Measurements from ENCODE around the gene ANXA10. TPM values are rescaled to one million over a fixed set of nuclear protein-coding genes. Genes with fewer than 3 reads are reported as not detected.

ANXA10 gene
- total RNA-seq, result not detected

GRCh38 chr4:168092176-168092712 is at the start of gene ANXA10:
Gene ANXA10, plus strand, starts transcription at chr4:168092537. Its CDS starts 164 bp downstream, at chr4:168092701.
- H3K9me3 ChIP-seq (ENCODE audit: low read depth, low read length), result peaks cover 7% of the 10 kb centered on the region
- H3K27me3 ChIP-seq (ENCODE audit: insufficient read depth, low read length), result no peaks in the 10 kb centered on the region
- no peak within 1 kb of the TSS for H3K4me3 ChIP-seq (ENCODE audit: low read length)
- H3K4me1 ChIP-seq (ENCODE audit: insufficient read depth, low read length), result no peaks in the 10 kb centered on the region

DNA sequence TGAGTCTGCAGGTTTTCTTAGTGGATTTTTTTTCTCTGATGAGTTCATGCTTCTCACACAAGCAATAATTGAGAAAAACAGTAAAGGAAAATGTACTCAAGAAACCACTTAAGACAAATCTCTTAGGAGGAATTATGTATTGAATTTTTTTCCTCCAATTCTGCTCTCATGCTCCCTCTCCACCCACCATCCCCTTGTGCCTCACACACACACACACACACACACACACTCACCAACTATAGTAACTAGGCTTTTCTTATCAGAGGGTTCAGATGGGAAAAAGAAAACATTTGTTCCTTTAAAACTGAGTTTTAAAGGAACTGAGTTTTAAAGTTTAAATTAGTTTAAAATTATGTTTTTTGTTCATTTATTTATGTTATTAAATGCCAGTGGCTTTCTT is 47.0 kb upstream of the ANXA10 start:
- no peak overlapping the region for H3K4me3 ChIP-seq (ENCODE audit: low read length)
- no peaks in the 10 kb centered on the region for H3K4me1 ChIP-seq (ENCODE audit: insufficient read depth, low read length)
- no peaks in the 10 kb centered on the region for H3K27me3 ChIP-seq (ENCODE audit: insufficient read depth, low read length)
- no peaks in the 10 kb centered on the region for H3K9me3 ChIP-seq (ENCODE audit: low read depth, low read length)

GRCh38 chr4:168050002-168050401 is 42.3 kb upstream of the ANXA10 start:
- H3K9me3 ChIP-seq (ENCODE audit: low read depth, low read length), result peaks cover 4% of the 10 kb centered on the region
- no peak overlapping the region for H3K4me3 ChIP-seq (ENCODE audit: low read length)
- no peaks in the 10 kb centered on the region for H3K27me3 ChIP-seq (ENCODE audit: insufficient read depth, low read length)
- H3K4me1 ChIP-seq (ENCODE audit: insufficient read depth, low read length), result no peaks in the 10 kb centered on the region

DNA sequence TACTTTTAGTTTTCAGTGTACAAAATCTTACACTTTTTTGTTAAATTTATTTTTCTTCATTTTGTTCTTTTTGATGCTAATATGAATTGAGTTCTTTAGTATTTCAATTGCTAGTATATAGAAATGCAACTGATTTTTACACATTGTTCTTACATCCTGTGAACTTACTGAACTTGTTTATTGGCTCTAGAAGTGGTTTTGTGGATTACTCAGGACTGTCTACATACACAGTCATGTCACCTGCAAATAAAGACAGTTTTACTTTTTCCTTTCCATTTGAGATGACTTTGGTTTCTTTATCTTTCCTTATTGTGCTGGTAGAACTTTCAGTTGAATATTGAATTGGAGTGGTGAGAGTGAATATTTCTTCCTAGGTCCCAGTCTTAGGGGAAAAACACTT is 40.8 kb upstream of the ANXA10 start:
- no peaks in the 10 kb centered on the region for H3K4me1 ChIP-seq (ENCODE audit: insufficient read depth, low read length)
- peaks cover 4% of the 10 kb centered on the region for H3K9me3 ChIP-seq (ENCODE audit: low read depth, low read length)

DNA sequence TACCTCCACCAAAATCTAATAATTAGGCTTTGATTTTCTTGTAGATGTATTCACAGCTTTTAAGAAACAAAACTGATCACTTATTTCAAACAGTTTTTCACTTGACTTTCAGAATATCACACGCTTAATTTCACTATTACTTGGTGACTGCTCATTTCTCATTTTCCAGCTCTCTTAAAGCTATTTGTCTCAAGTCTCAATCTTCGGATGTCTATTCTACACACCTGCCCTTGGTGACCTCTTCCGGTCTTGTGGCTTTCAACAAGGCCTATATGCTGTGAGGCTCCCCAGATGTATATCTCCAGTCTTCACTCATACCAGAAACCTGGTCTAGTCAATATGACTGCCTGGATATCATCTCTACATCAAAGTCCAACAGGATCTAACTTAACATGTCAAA is 34.9 kb upstream of the ANXA10 start:
- Histone ChIP-seq H3K4me1 (ENCODE audit: insufficient read depth, low read length) (no peaks in the 10 kb centered on the region), H3K9me3 (ENCODE audit: low read depth, low read length) (no peaks in the 10 kb centered on the region), H3K27me3 (ENCODE audit: insufficient read depth, low read length) (no peaks in the 10 kb centered on the region), H3K4me3 (ENCODE audit: low read length) (no peak overlapping the region)

More for the DNA sequence above, 40.8 kb upstream of the ANXA10 start:
- H3K4me3 ChIP-seq (ENCODE audit: low read length), result no peak overlapping the region
- H3K27me3 ChIP-seq (ENCODE audit: insufficient read depth, low read length), result no peaks in the 10 kb centered on the region

- H3K9me3 ChIP-seq (ENCODE audit: low read depth, low read length), result no peaks in the 10 kb centered on the region
These were observed 33.1 kb upstream of the ANXA10 start for GRCh38 chr4:168059251-168059650.

GRCh38 chr4:168063031-168063430 is 29.3 kb upstream of the ANXA10 start:
- H3K9me3 ChIP-seq (ENCODE audit: low read depth, low read length), result no peaks in the 10 kb centered on the region
- H3K4me1 ChIP-seq (ENCODE audit: insufficient read depth, low read length), result no peaks in the 10 kb centered on the region
- H3K4me3 ChIP-seq (ENCODE audit: low read length), result no peak overlapping the region
- no peaks in the 10 kb centered on the region for H3K27me3 ChIP-seq (ENCODE audit: insufficient read depth, low read length)

More at GRCh38 chr4:168059251-168059650, 33.1 kb upstream of the ANXA10 start:
- H3K27me3 ChIP-seq (ENCODE audit: insufficient read depth, low read length), result no peaks in the 10 kb centered on the region
- no peaks in the 10 kb centered on the region for H3K4me1 ChIP-seq (ENCODE audit: insufficient read depth, low read length)
- no peak overlapping the region for H3K4me3 ChIP-seq (ENCODE audit: low read length)

- H3K9me3 ChIP-seq (ENCODE audit: low read depth, low read length), result no peaks in the 10 kb centered on the region
- no peak overlapping the region for H3K4me3 ChIP-seq (ENCODE audit: low read length)
- no peaks in the 10 kb centered on the region for H3K27me3 ChIP-seq (ENCODE audit: insufficient read depth, low read length)
- H3K4me1 ChIP-seq (ENCODE audit: insufficient read depth, low read length), result no peaks in the 10 kb centered on the region
These were observed 21.4 kb upstream of the ANXA10 start for GRCh38 chr4:168070903-168071302.

DNA sequence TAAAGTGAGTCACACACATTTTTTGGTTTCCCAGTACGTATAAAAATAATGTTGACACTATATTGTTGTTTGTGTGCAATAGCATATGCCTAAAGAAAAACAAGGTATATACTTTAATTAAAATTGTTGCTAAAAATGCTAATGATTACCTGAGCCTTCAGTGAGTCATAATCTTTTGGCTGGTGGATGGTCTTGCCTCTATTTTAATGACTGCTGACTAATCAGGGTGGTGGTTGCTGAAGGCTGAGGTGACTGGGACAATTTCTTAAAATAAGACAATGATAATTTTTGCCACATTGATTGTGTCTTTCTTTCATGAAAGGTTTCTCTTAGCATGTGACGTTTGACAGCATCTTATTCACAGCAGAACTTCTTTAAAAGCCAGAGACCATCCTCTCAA is 21.0 kb upstream of the ANXA10 start:
- no peaks in the 10 kb centered on the region for H3K9me3 ChIP-seq (ENCODE audit: low read depth, low read length)
- H3K4me3 ChIP-seq (ENCODE audit: low read length), result no peak overlapping the region
- H3K27me3 ChIP-seq (ENCODE audit: insufficient read depth, low read length), result no peaks in the 10 kb centered on the region

GRCh38 chr4:168074861-168075260 is 17.5 kb upstream of the ANXA10 start:
- Histone ChIP-seq H3K4me3 (ENCODE audit: low read length) (no peak overlapping the region), H3K9me3 (ENCODE audit: low read depth, low read length) (no peaks in the 10 kb centered on the region), H3K4me1 (ENCODE audit: insufficient read depth, low read length) (no peaks in the 10 kb centered on the region), H3K27me3 (ENCODE audit: insufficient read depth, low read length) (no peaks in the 10 kb centered on the region)

More for the DNA sequence above, 21.0 kb upstream of the ANXA10 start:
- no peaks in the 10 kb centered on the region for H3K4me1 ChIP-seq (ENCODE audit: insufficient read depth, low read length)

DNA sequence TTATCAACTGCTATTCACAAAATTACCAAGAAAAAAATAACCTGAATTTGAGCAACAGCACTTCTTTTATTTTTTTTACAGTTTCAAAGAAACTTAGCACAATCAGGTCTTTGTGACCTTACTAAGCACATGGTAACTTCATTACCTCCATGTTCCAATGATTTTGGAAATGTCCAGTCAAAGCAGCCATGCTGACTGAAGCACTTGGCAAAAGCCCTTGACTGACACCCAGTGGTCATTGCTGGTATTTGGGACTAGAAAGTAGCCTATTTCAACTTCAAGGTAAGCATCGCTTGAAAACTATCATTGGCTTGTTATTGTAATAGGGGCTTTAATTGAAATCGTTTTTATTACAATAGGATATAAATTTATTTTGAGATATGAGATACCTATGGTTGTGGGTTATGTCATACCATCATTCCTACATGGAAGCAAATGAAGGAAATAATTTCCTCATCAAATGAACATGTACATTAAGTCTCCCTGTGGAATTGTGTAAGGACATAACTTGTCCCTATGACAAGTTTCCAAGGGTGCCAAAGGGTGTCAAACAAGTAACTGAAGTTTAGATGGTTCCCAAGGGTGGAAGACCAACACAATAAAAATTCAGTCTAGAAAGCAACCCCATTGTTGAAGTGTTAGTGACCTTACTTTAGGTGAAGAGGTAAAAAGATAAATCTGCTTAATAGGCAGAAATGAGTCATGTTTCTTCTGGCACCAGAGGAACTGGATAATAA is 15.2 kb upstream of the ANXA10 start:
- no peaks in the 10 kb centered on the region for H3K4me1 ChIP-seq (ENCODE audit: insufficient read depth, low read length)
- H3K27me3 ChIP-seq (ENCODE audit: insufficient read depth, low read length), result no peaks in the 10 kb centered on the region
- H3K4me3 ChIP-seq (ENCODE audit: low read length), result no peak overlapping the region
- no peaks in the 10 kb centered on the region for H3K9me3 ChIP-seq (ENCODE audit: low read depth, low read length)

- no peaks in the 10 kb centered on the region for H3K9me3 ChIP-seq (ENCODE audit: low read depth, low read length)
- H3K4me1 ChIP-seq (ENCODE audit: insufficient read depth, low read length), result no peaks in the 10 kb centered on the region
- no peaks in the 10 kb centered on the region for H3K27me3 ChIP-seq (ENCODE audit: insufficient read depth, low read length)
- H3K4me3 ChIP-seq (ENCODE audit: low read length), result no peak overlapping the region
These were observed 14.6 kb upstream of the ANXA10 start for GRCh38 chr4:168077726-168078239.

GRCh38 chr4:168082379-168082778 is 10.0 kb upstream of the ANXA10 start:
- H3K4me3 ChIP-seq (ENCODE audit: low read length), result no peak overlapping the region
- peaks cover 4% of the 10 kb centered on the region for H3K9me3 ChIP-seq (ENCODE audit: low read depth, low read length)
- no peaks in the 10 kb centered on the region for H3K27me3 ChIP-seq (ENCODE audit: insufficient read depth, low read length)
- H3K4me1 ChIP-seq (ENCODE audit: insufficient read depth, low read length), result no peaks in the 10 kb centered on the region

- Histone ChIP-seq H3K9me3 (ENCODE audit: low read depth, low read length) (no peaks in the 10 kb centered on the region), H3K27me3 (ENCODE audit: insufficient read depth, low read length) (no peaks in the 10 kb centered on the region), H3K4me3 (ENCODE audit: low read length) (no peak overlapping the region), H3K4me1 (ENCODE audit: insufficient read depth, low read length) (no peaks in the 10 kb centered on the region)
These were observed 3.6 kb downstream of the ANXA10 start for GRCh38 chr4:168095776-168096406.

GRCh38 chr4:168096407-168096784 is 4.1 kb downstream of the ANXA10 start:
- Histone ChIP-seq H3K4me1 (ENCODE audit: insufficient read depth, low read length) (no peaks in the 10 kb centered on the region), H3K27me3 (ENCODE audit: insufficient read depth, low read length) (no peaks in the 10 kb centered on the region), H3K4me3 (ENCODE audit: low read length) (no peak overlapping the region), H3K9me3 (ENCODE audit: low read depth, low read length) (no peaks in the 10 kb centered on the region)

All from mononuclear cell (primary cell).